Hindlimb muscle (tissue), 1 donor: ENCODE data around the gene BMPER. TPM values are rescaled to one million over a fixed set of nuclear protein-coding genes. Genes with fewer than 3 reads are reported as not detected.

Source experiments
- DNase-seq: peaks from one replicate; pipeline ENCODE4 v3.0.0-alpha.2; 2013
- polyA plus RNA-seq: library from polyadenylated mRNA; unstranded; fragments of 120-200 nt; gene quantifications from one replicate; pipeline ENCODE4 v1.2.1, GENCODE V29; 2013; ENCODE audit not compliant: insufficient read length

Gene BMPER
- polyA plus RNA-seq, 1 donor = 5.8 TPM

GRCh38 chr7:33971106-33971505 lies 65.8 kb downstream of the BMPER start:
- DNase-seq = no peak

GRCh38 chr7:33973231-33974015 lies 68.1 kb downstream of the BMPER start:
- DNase-seq = no peak

GRCh38 chr7:33979300-33979806 lies 74.0 kb downstream of the BMPER start:
- DNase-seq = no peak

- no peak for DNase-seq
Measured at GRCh38 chr7:33979807-33980355, 74.5 kb downstream of the BMPER start.

- no peak for DNase-seq
Measured at GRCh38 chr7:33981226-33981625, 75.9 kb downstream of the BMPER start.

- no peak for DNase-seq
Measured at GRCh38 chr7:33981671-33982424, 76.5 kb downstream of the BMPER start.

GRCh38 chr7:33982425-33982786 lies 77.1 kb downstream of the BMPER start:
- DNase-seq = no peak

- no peak for DNase-seq
Measured at GRCh38 chr7:33986451-33986850, 81.1 kb downstream of the BMPER start.

- no peak for DNase-seq
Measured at GRCh38 chr7:33986951-33987947, 81.9 kb downstream of the BMPER start.

GRCh38 chr7:33996899-33997298 lies 91.6 kb downstream of the BMPER start:
- DNase-seq = no peak

GRCh38 chr7:33998476-33998875 lies 93.1 kb downstream of the BMPER start:
- no peak for DNase-seq

GRCh38 chr7:34011017-34011695 lies 105.8 kb downstream of the BMPER start:
- peak; percentile 29 for DNase-seq

- DNase-seq = peak; percentile 45
Measured at GRCh38 chr7:34011696-34012095, 106.4 kb downstream of the BMPER start.

GRCh38 chr7:34013421-34013820 lies 108.1 kb downstream of the BMPER start:
- DNase-seq = no peak

GRCh38 chr7:34015651-34016050 lies 110.3 kb downstream of the BMPER start:
- peak; percentile 26 for DNase-seq

GRCh38 chr7:34016876-34017275 lies 111.5 kb downstream of the BMPER start:
- DNase-seq = no peak

- peak; percentile 66 for DNase-seq
Measured at GRCh38 chr7:34019301-34019790, 114.0 kb downstream of the BMPER start.

GRCh38 chr7:34022626-34023025 lies 117.3 kb downstream of the BMPER start:
- no peak for DNase-seq

- no peak for DNase-seq
Measured at GRCh38 chr7:34025600-34025999, 120.3 kb downstream of the BMPER start.

GRCh38 chr7:34026481-34027190 lies 121.3 kb downstream of the BMPER start:
- DNase-seq = no peak

GRCh38 chr7:34031156-34031555 lies 125.8 kb downstream of the BMPER start:
- DNase-seq = no peak
